Upper lobe of right lung (tissue), 1 donor: Measurements from ENCODE around the gene HDAC11. TPM values are rescaled to one million over a fixed set of nuclear protein-coding genes. Genes with fewer than 3 reads are reported as not detected.

ENCODE experiments used
- ATAC-seq: fragments of 200-7000 bp; cut with Tn5 transposase; one replicate; pipeline ENCODE4 v1.9.1; 2020; ENCODE audit warnings: mild to moderate bottlenecking, moderate library complexity
- DNase-seq: peaks from one replicate; pipeline ENCODE4 v3.0.0-alpha.2; 2020
- H3K27ac ChIP-seq: fragments of 200-600 bp; one replicate; pipeline ENCODE4 v1.8.0; 2022
- H3K27me3 ChIP-seq: fragments of 200-600 bp; one replicate; pipeline ENCODE4 v1.8.0; 2022; ENCODE audit warnings: mild to moderate bottlenecking
- H3K36me3 ChIP-seq: fragments of 200-600 bp; one replicate; pipeline ENCODE4 v1.8.0; 2022
- H3K4me1 ChIP-seq: fragments of 200-600 bp; one replicate; pipeline ENCODE4 v1.8.0; 2022
- H3K4me3 ChIP-seq: fragments of 200-600 bp; one replicate; pipeline ENCODE4 v1.8.0; 2022; ENCODE audit warnings: mild to moderate bottlenecking
- H3K9me3 ChIP-seq: fragments of 200-600 bp; one replicate; pipeline ENCODE4 v1.8.0; 2022
- CTCF ChIP-seq: fragments of 200-600 bp; IDR thresholded peaks from one replicate; pipeline ENCODE4 v1.8.0; 2022; ENCODE audit warnings: antibody characterized with exemption
- intact Hi-C: fragments of 100-400 bp; cut with DNase I; formaldehyde crosslinking; loops from one replicate; pipeline ENCODE4 v1.11.0; 2022
- total RNA-seq: library from RNA; stranded (reverse); fragmentation: NEBNext Ultra II Directional; extraction: Animal tissue kit (Norgen Biotek cat#: 25700); gene quantifications from one replicate; pipeline ENCODE4 v1.2.1, GENCODE V29; 2021
- donor health status: DM: no; HTN: yes; CAD: no; lungs with severe emphysema.

The HDAC11 gene
- total RNA-seq, 1 donor from 2014 or later = 15.0 TPM

- Histone ChIP-seq H3K4me1 (no peaks in the 10 kb centered on the region), H3K27me3 (no peaks in the 10 kb centered on the region), H3K27ac (no peak overlapping the region), H3K9me3 (no peaks in the 10 kb centered on the region), H3K4me3 (no peak overlapping the region), H3K36me3 (no peaks in the 10 kb centered on the region)
- intact Hi-C loops = no loop called here
- ATAC-seq = no peak
- TF ChIP-seq CTCF = no peak
- DNase-seq = no peak
These were observed 52.5 kb downstream of the HDAC11 start for GRCh38 chr3:13532631-13533030.

GRCh38 chr3:13533885-13534301, 53.8 kb downstream of the HDAC11 start:
- no peak for ATAC-seq
- Histone ChIP-seq H3K4me3 (no peak overlapping the region), H3K27ac (no peak overlapping the region), H3K36me3 (no peaks in the 10 kb centered on the region), H3K4me1 (no peaks in the 10 kb centered on the region), H3K27me3 (no peaks in the 10 kb centered on the region), H3K9me3 (no peaks in the 10 kb centered on the region)
- intact Hi-C loops = no loop called here
- no peak for DNase-seq
- no peak for TF ChIP-seq CTCF

GRCh38 chr3:13535526-13535875, 55.4 kb downstream of the HDAC11 start:
- intact Hi-C loops = no loop called here

GRCh38 chr3:13535905-13536304, 55.8 kb downstream of the HDAC11 start:
- H3K9me3 ChIP-seq = no peaks in the 10 kb centered on the region
- H3K36me3 ChIP-seq = no peaks in the 10 kb centered on the region
- TF ChIP-seq CTCF = no peak
- DNase-seq = no peak
- H3K27ac ChIP-seq = no peak overlapping the region
- peaks cover 4% of the 10 kb centered on the region for H3K4me1 ChIP-seq
- H3K27me3 ChIP-seq = no peaks in the 10 kb centered on the region
- intact Hi-C loops = no loop called here
- no peak for ATAC-seq
- no peak overlapping the region for H3K4me3 ChIP-seq

More at GRCh38 chr3:13535526-13535875, 55.4 kb downstream of the HDAC11 start:
- no peak for DNase-seq
- no peak overlapping the region for H3K4me3 ChIP-seq
- no peak for TF ChIP-seq CTCF
- H3K4me1 ChIP-seq = peaks cover 1% of the 10 kb centered on the region
- no peaks in the 10 kb centered on the region for H3K36me3 ChIP-seq
- no peak for ATAC-seq
- H3K27me3 ChIP-seq = no peaks in the 10 kb centered on the region
- H3K27ac ChIP-seq = no peak overlapping the region
- no peaks in the 10 kb centered on the region for H3K9me3 ChIP-seq

DNA sequence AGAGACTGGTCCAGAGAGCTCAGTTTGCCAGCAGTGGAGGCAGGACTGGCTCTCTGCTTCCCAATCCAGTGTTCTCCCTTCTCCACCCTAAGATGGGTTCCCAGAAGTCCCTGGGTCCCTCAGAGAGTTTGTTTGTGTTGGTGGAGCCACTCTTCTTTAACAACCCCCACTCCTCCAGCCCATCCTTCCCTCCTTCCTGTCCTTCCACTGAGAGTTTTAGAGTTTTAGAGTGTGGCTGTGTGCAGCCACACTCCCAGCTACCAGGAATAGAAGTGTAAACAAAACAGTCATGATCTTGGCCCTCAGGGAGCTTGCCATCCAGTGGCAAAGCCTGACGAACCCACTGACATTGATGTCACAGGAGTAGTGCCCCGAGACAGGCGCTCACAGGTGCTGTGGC, 56.3 kb downstream of the HDAC11 start:
- H3K4me3 ChIP-seq = no peak overlapping the region
- no peaks in the 10 kb centered on the region for H3K9me3 ChIP-seq
- no peak overlapping the region for H3K27ac ChIP-seq
- H3K27me3 ChIP-seq = no peaks in the 10 kb centered on the region
- no peak for DNase-seq
- peaks cover 4% of the 10 kb centered on the region for H3K4me1 ChIP-seq
- no peak for ATAC-seq
- intact Hi-C loops = no loop called here
- no peaks in the 10 kb centered on the region for H3K36me3 ChIP-seq
- no peak for TF ChIP-seq CTCF

DNA sequence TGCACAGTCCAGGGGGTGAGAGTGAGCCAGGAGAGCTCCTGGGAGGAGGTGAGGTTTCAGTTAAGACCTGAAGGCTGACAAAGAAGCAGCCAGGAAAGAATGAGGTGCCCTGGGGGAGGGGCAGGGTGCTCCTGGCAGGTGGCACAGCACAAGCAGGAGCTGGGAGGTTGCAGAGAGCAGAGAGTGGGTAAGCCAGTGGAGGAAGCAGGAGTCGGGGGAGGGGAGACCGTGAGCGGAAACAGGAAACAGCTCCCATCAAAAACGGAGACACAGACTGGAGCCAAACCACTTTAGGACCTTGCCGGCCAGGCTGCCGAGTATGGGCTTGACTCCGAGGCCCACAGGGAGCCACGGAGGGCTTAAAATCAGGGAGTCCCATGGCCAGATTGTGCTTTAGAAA, 56.7 kb downstream of the HDAC11 start:
- intact Hi-C loops = no loop called here
- no peaks in the 10 kb centered on the region for H3K9me3 ChIP-seq
- no peak overlapping the region for H3K27ac ChIP-seq
- H3K27me3 ChIP-seq = no peaks in the 10 kb centered on the region
- H3K36me3 ChIP-seq = no peaks in the 10 kb centered on the region
- ATAC-seq = no peak
- DNase-seq = no peak
- peaks cover 4% of the 10 kb centered on the region for H3K4me1 ChIP-seq
- TF ChIP-seq CTCF = no peak
- H3K4me3 ChIP-seq = no peak overlapping the region
